WTC11 (cell line): ENCODE data around the gene SH3BGRL3. TPM values are rescaled to one million over a fixed set of nuclear protein-coding genes. Genes with fewer than 3 reads are reported as not detected.
"Not testable (repeated sequence)": the region's sequence is repeated elsewhere in the genome, so short reads cannot be mapped to it uniquely, and the experiment has no call there.

Experiments
- ATAC-seq: fragments of 200-7000 bp; cut with Tn5 transposase; 2 replicates; pipeline ENCODE4 v1.10.0; 2021; ENCODE audit warnings: mild to moderate bottlenecking, moderate library complexity
- CTCF ChIA-PET: fragments of 300-600 bp; sonication (Branson Sonifier 250); formaldehyde crosslinking; loops from one replicate; lab custom pipeline; 2021; ENCODE audit warnings: antibody characterized with exemption; lab: Charles Lee
- POLR2A ChIA-PET: fragments of 350-600 bp; sonication (Branson Sonifier 250); formaldehyde crosslinking; loops from one replicate; lab custom pipeline; 2021; ENCODE audit warnings: antibody characterized with exemption; lab: Charles Lee
- DNase-seq: peaks from one replicate; pipeline ENCODE4 v3.0.0; 2021; ENCODE audit warnings: low spot score
- H3K27ac Mint-ChIP-seq: 2 replicates; pipeline ENCODE4 v1.8.0; 2021; ENCODE audit warnings: mixed read lengths
- H3K27me3 Mint-ChIP-seq: 2 replicates; pipeline ENCODE4 v1.8.0; 2021; ENCODE audit warnings: low read depth, mild to moderate bottlenecking, moderate library complexity, mixed read lengths
- H3K36me3 Mint-ChIP-seq: 2 replicates; pipeline ENCODE4 v1.8.0; 2021; ENCODE audit warnings: mixed read lengths
- H3K4me1 Mint-ChIP-seq: 2 replicates; pipeline ENCODE4 v1.8.0; 2022; ENCODE audit warnings: mixed read lengths
- H3K4me3 Mint-ChIP-seq: 2 replicates; pipeline ENCODE4 v1.8.0; 2021; ENCODE audit warnings: mild to moderate bottlenecking, moderate library complexity, mixed read lengths
- H3K9me3 Mint-ChIP-seq: 2 replicates; pipeline ENCODE4 v1.8.0; 2021; ENCODE audit warnings: mixed read lengths
- CREM ChIP-seq: sonication (generic); formaldehyde crosslinking; IDR thresholded peaks from 2 replicates; pipeline ENCODE4 v1.8.1; 2022; ENCODE audit warnings: mild to moderate bottlenecking, missing genetic modification reagents, moderate library complexity
- EMX1 ChIP-seq: fragments of 250-450 bp; sonication (Bioruptor Pico); IDR thresholded peaks from 2 replicates; pipeline ENCODE4 v1.8.0; 2021; ENCODE audit warnings: mild to moderate bottlenecking
- KAT7 ChIP-seq: sonication (generic); formaldehyde crosslinking; IDR thresholded peaks from 2 replicates; pipeline ENCODE4 v1.8.1; 2023; ENCODE audit warnings: missing genetic modification reagents, mild to moderate bottlenecking, borderline replicate concordance
- MYBL2 ChIP-seq: sonication (generic); formaldehyde crosslinking; IDR thresholded peaks from 2 replicates; pipeline ENCODE4 v1.8.1; 2023; ENCODE audit warnings: mild to moderate bottlenecking, moderate library complexity, missing genetic modification reagents
- NFYB ChIP-seq: sonication (generic); formaldehyde crosslinking; conservative IDR thresholded peaks from 2 replicates; pipeline ENCODE4 v1.8.0; 2022; ENCODE audit warnings: low read depth, missing genetic modification reagents
- NR1H2 ChIP-seq: sonication (generic); formaldehyde crosslinking; IDR thresholded peaks from 2 replicates; pipeline ENCODE4 v1.9.0; 2021; ENCODE audit warnings: mild to moderate bottlenecking, moderate library complexity, missing genetic modification reagents
- OVOL2 ChIP-seq: fragments of 250-450 bp; sonication (Bioruptor Pico); IDR thresholded peaks from 2 replicates; pipeline ENCODE4 v1.9.0; 2021; ENCODE audit warnings: mild to moderate bottlenecking, borderline replicate concordance
- RORB ChIP-seq: fragments of 250-450 bp; sonication (Bioruptor Pico); IDR thresholded peaks from 2 replicates; pipeline ENCODE4 v1.9.0; 2021; ENCODE audit warnings: mild to moderate bottlenecking
- TP53 ChIP-seq: sonication (generic); formaldehyde crosslinking; IDR thresholded peaks from 2 replicates; pipeline ENCODE4 v1.8.1; 2023; ENCODE audit warnings: mild to moderate bottlenecking, missing genetic modification reagents
- ZNF121 ChIP-seq: sonication (generic); formaldehyde crosslinking; IDR thresholded peaks from 2 replicates; pipeline ENCODE4 v1.8.0; 2023; ENCODE audit warnings: missing genetic modification reagents
- ZNF232 ChIP-seq: sonication (generic); formaldehyde crosslinking; IDR thresholded peaks from 2 replicates; pipeline ENCODE4 v1.8.0; 2022; ENCODE audit warnings: mild to moderate bottlenecking, missing genetic modification reagents
- ZNF396 ChIP-seq: fragments of 250-450 bp; sonication (Bioruptor Pico); IDR thresholded peaks from 2 replicates; pipeline ENCODE4 v1.8.0; 2021; ENCODE audit warnings: mild to moderate bottlenecking, moderate library complexity, borderline replicate concordance
- ZNF671 ChIP-seq: fragments of 250-450 bp; sonication (Bioruptor Pico); IDR thresholded peaks from 2 replicates; pipeline ENCODE4 v1.8.0; 2021; ENCODE audit warnings: mild to moderate bottlenecking
- total RNA-seq: library from RNA; stranded (reverse); gene quantifications from 3 replicates; pipeline ENCODE4 v1.2.3, GENCODE V29; 2021
- TF ChIP-seq, protein P1 (sequence below): fragments of 250-450 bp; sonication (Bioruptor Pico); IDR thresholded peaks from 2 replicates; pipeline ENCODE4 v2.1.2; 2022; ENCODE audit warnings: mild to moderate bottlenecking, moderate library complexity
- TF ChIP-seq, protein P2 (sequence below): sonication (generic); formaldehyde crosslinking; IDR thresholded peaks from 2 replicates; pipeline ENCODE4 v1.8.1; 2022; ENCODE audit warnings: missing genetic modification reagents, borderline replicate concordance
- TF ChIP-seq, protein P3 (sequence below): sonication (generic); formaldehyde crosslinking; IDR thresholded peaks from 2 replicates; pipeline ENCODE4 v1.8.0; 2022; ENCODE audit warnings: mild to moderate bottlenecking, missing genetic modification reagents
- TF ChIP-seq, protein P4 (sequence below): sonication (generic); formaldehyde crosslinking; IDR thresholded peaks from 2 replicates; pipeline ENCODE4 v1.8.1; 2022; ENCODE audit warnings: mild to moderate bottlenecking, moderate library complexity, missing genetic modification reagents
- TF ChIP-seq, protein P5 (sequence below): sonication (generic); formaldehyde crosslinking; IDR thresholded peaks from 2 replicates; pipeline ENCODE4 v1.8.1; 2023; ENCODE audit warnings: mild to moderate bottlenecking, missing genetic modification reagents, borderline replicate concordance

SH3BGRL3 gene
- total RNA-seq, 1 experiment from 2014 or later = 70.8 TPM

DNA sequence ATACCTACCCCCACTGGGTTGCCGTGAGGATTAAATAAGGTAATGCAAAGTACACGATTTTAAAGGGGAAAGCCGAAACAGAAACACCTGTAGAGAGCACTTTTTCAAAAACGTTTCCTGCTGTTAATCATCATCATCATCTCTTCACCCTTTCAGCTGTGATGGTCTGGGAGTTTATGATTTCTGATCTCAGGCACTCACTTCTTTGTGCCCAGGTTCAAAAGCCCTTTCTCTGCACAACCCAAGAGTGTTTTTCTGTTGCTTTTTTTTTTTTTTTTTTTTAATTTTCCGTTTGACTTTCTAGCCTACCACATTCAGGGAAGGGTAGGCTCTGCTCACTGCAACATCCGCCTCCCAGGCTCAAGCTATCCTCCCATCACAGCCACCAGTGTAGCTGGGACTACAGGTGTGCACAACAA, 27.5 kb downstream of the SH3BGRL3 start (continued):
- TF ChIP-seq, protein P1, sequence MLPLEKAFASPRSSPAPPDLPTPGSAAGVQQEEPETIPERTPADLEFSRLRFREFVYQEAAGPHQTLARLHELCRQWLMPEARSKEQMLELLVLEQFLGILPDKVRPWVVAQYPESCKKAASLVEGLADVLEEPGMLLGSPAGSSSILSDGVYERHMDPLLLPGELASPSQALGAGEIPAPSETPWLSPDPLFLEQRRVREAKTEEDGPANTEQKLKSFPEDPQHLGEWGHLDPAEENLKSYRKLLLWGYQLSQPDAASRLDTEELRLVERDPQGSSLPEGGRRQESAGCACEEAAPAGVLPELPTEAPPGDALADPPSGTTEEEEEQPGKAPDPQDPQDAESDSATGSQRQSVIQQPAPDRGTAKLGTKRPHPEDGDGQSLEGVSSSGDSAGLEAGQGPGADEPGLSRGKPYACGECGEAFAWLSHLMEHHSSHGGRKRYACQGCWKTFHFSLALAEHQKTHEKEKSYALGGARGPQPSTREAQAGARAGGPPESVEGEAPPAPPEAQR (CRISPR knock-in tag) = no peak
- TF ChIP-seq, protein P2, sequence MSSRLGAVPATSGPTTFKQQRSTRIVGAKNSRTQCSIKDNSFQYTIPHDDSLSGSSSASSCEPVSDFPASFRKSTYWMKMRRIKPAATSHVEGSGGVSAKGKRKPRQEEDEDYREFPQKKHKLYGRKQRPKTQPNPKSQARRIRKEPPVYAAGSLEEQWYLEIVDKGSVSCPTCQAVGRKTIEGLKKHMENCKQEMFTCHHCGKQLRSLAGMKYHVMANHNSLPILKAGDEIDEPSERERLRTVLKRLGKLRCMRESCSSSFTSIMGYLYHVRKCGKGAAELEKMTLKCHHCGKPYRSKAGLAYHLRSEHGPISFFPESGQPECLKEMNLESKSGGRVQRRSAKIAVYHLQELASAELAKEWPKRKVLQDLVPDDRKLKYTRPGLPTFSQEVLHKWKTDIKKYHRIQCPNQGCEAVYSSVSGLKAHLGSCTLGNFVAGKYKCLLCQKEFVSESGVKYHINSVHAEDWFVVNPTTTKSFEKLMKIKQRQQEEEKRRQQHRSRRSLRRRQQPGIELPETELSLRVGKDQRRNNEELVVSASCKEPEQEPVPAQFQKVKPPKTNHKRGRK (CRISPR knock-in tag) = no peak
- TF ChIP-seq MYBL2 (CRISPR knock-in tag) = no peak
- TF ChIP-seq CREM (CRISPR knock-in tag) = no peak

DNA sequence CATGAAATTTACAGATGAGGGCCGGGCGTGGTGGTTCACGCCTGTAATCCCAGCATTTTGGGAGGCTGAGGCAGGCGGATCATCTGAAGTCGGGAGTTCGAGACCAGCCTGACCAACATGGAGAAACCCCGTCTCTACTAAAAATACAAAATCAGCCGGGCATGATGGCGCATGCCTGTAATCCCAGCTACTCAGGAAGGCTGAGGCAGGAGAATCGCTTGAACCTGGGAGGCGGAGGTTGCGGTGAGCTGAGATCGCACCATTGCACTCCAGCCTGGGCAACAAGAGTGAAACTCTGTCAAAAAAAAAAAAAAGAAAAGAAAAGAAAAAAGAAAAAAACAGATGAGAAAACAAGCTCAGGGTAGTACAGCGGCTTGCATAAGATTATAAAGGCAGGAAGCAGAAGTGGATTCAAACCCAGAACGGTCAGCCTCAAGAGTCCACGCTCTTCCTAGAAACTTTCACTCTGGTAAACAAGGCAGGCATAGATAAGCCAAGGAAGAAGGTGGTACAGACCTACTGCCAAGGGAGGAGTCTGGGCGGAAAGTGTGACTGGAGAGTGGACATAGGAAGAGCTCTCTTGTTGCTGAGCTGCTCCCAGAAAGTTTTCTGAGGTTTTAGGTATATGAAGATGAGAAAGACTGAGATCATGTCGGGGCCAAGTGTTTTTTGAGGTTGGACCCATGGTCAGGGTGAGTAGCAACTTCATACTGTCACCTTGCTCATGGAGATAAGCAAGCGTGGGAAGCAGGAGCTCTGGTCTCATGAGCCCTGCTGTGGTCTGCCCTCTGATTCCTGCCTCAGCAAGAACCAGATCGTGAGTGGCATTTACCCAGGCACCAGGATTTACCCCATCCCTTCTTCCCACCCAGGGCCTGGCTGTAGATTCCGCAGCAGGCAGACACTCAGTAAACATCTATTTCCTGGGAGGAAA, 28.3 kb downstream of the SH3BGRL3 start:
- not testable (repeated sequence) for H3K27me3 Mint-ChIP-seq, ATAC-seq, H3K36me3 Mint-ChIP-seq, DNase-seq, H3K4me3 Mint-ChIP-seq, H3K9me3 Mint-ChIP-seq
- ChIA-PET POLR2A (interaction anchor here (0.7 kb wide), 2 partner anchors 15 to 121 kb away, joined by 5 to 7 read pairs; no protein-coding TSS in a partner anchor), CTCF (interaction anchor here (0.6 to 5.2 kb wide), 11 partner anchors 13 to 977 kb away, joined by 3 to 42 read pairs (median 4); partner anchors contain the start of genes CEP85, SH3BGRL3 and ZNF593)
- H3K27ac Mint-ChIP-seq = peak overlapping the region; percentile 19
- H3K4me1 Mint-ChIP-seq = peaks cover 23% of the 10 kb centered on the region

DNA sequence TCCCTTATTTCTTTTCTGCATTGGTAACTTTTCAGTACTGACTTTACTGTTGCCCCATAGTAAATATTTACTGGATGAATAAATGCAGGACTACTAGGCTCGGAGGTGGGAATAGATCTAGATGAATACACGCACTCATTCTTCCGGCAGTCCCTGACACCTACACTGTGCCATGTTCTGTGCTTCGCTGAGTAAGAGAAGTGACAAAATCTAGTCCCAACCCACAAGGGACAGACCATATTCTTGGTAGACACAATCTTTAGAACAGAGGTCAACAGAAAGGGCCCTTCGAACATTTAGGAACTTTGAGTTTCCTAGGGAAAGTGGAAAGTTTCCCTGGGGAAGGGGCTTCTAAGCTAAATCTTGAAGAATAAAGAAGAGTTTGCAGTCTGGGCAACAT, 34.6 kb downstream of the SH3BGRL3 start:
- Mint-ChIP-seq H3K4me3 (no peak overlapping the region), H3K4me1 (peaks cover 27% of the 10 kb centered on the region), H3K9me3 (no peaks in the 10 kb centered on the region), H3K27ac (no peak overlapping the region), H3K36me3 (no peaks in the 10 kb centered on the region), H3K27me3 (peaks cover 17% of the 10 kb centered on the region)
- POLR2A ChIA-PET = no interaction called here
- TF ChIP-seq NR1H2 (CRISPR knock-in tag) (no peak), ZNF671 (CRISPR knock-in tag) (no peak), KAT7 (CRISPR knock-in tag) (no peak), MYBL2 (CRISPR knock-in tag) (no peak), EMX1 (CRISPR knock-in tag) (no peak), ZNF121 (CRISPR knock-in tag) (no peak)
- ATAC-seq = no peak
- CTCF ChIA-PET = interaction anchor here (0.6 to 11.1 kb wide), 4 partner anchors 30 to 170 kb away, joined by 3 to 306 read pairs (median 4); partner anchors contain the start of gene SH3BGRL3
- DNase-seq = no peak

DNA sequence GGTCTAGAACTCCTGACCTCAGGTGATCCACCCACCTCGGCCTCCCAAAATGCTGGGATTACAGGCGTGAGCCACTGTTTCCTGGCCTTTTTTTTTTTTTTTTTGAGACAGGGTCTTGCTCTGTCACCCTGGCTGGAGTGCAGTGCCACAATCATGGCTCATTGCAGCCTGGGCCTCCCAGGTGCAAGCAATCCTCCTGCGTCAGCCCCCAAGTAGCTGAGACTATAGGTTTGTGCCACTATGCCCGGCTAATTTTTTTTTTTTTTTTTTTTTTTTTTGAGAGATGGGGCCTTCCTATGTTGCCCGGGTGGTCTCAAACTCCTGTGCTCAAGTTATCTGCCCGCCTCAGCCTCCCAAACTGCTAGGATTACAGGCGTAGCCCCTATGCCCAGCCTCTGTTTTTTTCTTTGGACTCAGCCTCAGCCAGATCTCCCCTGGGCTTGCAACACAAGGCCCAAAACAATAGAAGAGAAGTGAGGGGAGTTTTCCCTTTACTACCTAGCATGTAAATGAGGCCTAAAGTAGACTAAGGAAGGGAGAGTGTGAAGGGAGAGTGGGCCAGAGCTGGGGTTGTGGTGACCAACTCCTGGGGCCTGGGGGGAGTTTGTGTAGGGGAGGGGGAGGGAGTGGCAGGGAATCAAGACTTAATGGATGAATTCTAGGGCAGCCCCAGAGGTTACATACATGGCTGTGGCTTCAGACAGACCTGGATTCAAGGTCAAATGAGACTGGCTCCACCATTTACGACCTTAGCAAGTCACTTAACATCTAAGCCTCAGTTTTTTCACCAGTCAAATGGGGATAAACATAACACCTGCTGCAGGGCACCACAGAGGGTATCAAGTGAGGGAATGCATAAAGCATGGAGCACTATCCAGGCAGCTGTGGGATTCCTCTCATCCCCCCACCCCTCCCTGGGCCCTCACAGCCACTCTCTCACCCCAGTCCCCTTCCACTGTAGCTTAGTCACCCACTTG, 36.3 kb downstream of the SH3BGRL3 start:
- ATAC-seq (no peak), DNase-seq (no peak)
- no peaks in the 10 kb centered on the region for H3K9me3 Mint-ChIP-seq
- H3K27me3 Mint-ChIP-seq = peaks cover 17% of the 10 kb centered on the region
- H3K4me1 Mint-ChIP-seq = peaks cover 29% of the 10 kb centered on the region
- ChIA-PET POLR2A (interaction anchor here (0.6 kb wide), 2 partner anchors 114 to 280 kb away, joined by 3 to 5 read pairs; no protein-coding TSS in a partner anchor), CTCF (interaction anchor here (1.3 to 11.1 kb wide), 4 partner anchors 32 to 126 kb away, joined by 5 to 306 read pairs (median 12); partner anchors contain the start of genes CATSPER4 and SH3BGRL3)
- peak overlapping the region; percentile 57; the same call in 1 of the 2 replicates for H3K27ac Mint-ChIP-seq
- no peak overlapping the region for H3K4me3 Mint-ChIP-seq
- H3K36me3 Mint-ChIP-seq = peaks cover under 1% of the 10 kb centered on the region
- TF ChIP-seq RORB (CRISPR knock-in tag) (no peak), TP53 (CRISPR knock-in tag) (no peak), ZNF396 (CRISPR knock-in tag) (no peak), ZNF232 (no peak), OVOL2 (CRISPR knock-in tag) (no peak), NFYB (CRISPR knock-in tag) (no peak), NR1H2 (CRISPR knock-in tag) (no peak)
- TF ChIP-seq, protein P3, sequence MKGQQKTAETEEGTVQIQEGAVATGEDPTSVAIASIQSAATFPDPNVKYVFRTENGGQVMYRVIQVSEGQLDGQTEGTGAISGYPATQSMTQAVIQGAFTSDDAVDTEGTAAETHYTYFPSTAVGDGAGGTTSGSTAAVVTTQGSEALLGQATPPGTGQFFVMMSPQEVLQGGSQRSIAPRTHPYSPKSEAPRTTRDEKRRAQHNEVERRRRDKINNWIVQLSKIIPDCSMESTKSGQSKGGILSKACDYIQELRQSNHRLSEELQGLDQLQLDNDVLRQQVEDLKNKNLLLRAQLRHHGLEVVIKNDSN (CRISPR knock-in tag) = no peak
- TF ChIP-seq, protein P4, sequence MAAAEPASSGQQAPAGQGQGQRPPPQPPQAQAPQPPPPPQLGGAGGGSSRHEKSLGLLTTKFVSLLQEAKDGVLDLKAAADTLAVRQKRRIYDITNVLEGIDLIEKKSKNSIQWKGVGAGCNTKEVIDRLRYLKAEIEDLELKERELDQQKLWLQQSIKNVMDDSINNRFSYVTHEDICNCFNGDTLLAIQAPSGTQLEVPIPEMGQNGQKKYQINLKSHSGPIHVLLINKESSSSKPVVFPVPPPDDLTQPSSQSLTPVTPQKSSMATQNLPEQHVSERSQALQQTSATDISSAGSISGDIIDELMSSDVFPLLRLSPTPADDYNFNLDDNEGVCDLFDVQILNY (CRISPR knock-in tag) = no peak
- TF ChIP-seq, protein P5, sequence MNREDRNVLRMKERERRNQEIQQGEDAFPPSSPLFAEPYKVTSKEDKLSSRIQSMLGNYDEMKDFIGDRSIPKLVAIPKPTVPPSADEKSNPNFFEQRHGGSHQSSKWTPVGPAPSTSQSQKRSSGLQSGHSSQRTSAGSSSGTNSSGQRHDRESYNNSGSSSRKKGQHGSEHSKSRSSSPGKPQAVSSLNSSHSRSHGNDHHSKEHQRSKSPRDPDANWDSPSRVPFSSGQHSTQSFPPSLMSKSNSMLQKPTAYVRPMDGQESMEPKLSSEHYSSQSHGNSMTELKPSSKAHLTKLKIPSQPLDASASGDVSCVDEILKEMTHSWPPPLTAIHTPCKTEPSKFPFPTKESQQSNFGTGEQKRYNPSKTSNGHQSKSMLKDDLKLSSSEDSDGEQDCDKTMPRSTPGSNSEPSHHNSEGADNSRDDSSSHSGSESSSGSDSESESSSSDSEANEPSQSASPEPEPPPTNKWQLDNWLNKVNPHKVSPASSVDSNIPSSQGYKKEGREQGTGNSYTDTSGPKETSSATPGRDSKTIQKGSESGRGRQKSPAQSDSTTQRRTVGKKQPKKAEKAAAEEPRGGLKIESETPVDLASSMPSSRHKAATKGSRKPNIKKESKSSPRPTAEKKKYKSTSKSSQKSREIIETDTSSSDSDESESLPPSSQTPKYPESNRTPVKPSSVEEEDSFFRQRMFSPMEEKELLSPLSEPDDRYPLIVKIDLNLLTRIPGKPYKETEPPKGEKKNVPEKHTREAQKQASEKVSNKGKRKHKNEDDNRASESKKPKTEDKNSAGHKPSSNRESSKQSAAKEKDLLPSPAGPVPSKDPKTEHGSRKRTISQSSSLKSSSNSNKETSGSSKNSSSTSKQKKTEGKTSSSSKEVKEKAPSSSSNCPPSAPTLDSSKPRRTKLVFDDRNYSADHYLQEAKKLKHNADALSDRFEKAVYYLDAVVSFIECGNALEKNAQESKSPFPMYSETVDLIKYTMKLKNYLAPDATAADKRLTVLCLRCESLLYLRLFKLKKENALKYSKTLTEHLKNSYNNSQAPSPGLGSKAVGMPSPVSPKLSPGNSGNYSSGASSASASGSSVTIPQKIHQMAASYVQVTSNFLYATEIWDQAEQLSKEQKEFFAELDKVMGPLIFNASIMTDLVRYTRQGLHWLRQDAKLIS (CRISPR knock-in tag) = no peak
